T-helper 1 cell treated with Interleukin-12 subunit alpha and Interleukin-12 subunit beta and Interleukin-4 antibody, amounts not matched to agents 30 ng/mL and 1 ng/mL, for 36 hours (primary cell): ENCODE measurements around the gene AGRP. TPM values are rescaled to one million over a fixed set of nuclear protein-coding genes. Genes with fewer than 3 reads are reported as not detected.

Source experiments
- intact Hi-C: fragments of 100-400 bp; cut with micrococcal nuclease; formaldehyde crosslinking; loops from one replicate; pipeline ENCODE4 v1.15.1; 2024
- total RNA-seq: library from RNA; stranded (reverse); gene quantifications from 2 replicates; pipeline ENCODE4 v1.2.3, GENCODE V29; 2022

Gene AGRP
- total RNA-seq, 1 donor from 2014 or later = not detected

- intact Hi-C loops = loop anchor here (1.0 to 5.0 kb wide), 4 partner anchors 19 to 493 kb away; no protein-coding TSS in a partner anchor
Observed at GRCh38 chr16:67446968-67447507, 36.3 kb downstream of the AGRP start.

- intact Hi-C loops = loop anchor here (5.0 kb wide), 1 partner anchor 74 kb away; no protein-coding TSS in a partner anchor
Observed at GRCh38 chr16:67445913-67446907, 37.1 kb downstream of the AGRP start.

GRCh38 chr16:67445441-67445912 lies 37.9 kb downstream of the AGRP start:
- intact Hi-C loops = loop anchor here (5.0 kb wide), 1 partner anchor 73 kb away; no protein-coding TSS in a partner anchor

DNA sequence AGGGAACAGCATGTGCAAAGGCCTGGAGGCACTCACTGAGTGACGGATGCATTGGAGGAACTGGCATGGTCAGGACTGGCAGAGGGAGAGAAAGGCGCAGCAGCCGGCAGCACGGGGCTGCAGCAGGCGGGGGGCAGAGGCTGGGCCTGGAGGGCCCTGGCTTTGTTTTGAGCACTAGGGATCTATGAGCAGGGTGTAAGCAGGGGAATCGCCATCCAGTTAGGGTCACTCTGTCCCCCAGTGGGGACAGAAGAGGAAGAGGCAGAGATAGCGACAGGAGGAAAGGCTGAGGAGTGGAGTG lies 38.3 kb downstream of the AGRP start:
- intact Hi-C loops = loop anchor here (5.0 kb wide), 1 partner anchor 73 kb away; no protein-coding TSS in a partner anchor

GRCh38 chr16:67444259-67445125 lies 38.9 kb downstream of the AGRP start:
- intact Hi-C loops = loop anchor here (5.0 kb wide), 1 partner anchor 72 kb away; no protein-coding TSS in a partner anchor

- intact Hi-C loops = no loop called here
Observed at GRCh38 chr16:67443265-67443664, 40.1 kb downstream of the AGRP start.

DNA sequence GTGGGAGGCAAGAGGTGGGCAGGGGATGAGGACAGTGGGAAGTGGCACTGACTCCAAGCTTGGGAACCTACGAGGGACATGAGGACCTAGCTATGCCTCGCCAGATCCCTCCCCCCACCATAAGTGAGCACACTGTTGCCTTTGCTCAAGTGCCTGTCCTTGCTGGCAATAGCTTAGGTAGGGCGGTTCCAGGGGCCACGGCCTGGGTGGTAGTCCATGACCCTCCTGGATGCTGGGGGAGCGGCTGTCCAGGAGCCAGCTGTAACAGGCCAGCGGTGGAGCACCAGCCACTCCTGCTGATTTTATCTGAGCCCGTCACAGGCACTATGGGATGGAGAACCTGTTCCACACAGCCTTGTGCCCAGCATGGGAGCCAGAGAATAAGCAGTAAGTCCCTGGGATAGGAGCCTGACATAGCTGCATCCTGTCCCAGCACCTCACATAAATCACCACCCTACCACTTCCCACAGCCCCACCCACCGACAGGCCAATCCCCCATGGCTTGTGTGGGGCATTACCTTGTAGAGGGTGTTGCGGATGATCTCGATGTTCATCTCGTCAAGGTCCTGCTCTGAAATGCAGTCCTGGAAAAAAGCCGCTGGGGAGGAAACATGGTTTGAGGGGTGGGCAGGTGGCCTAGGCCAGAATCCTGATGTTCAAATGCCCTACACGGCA lies 40.6 kb downstream of the AGRP start:
- intact Hi-C loops = no loop called here

- intact Hi-C loops = no loop called here
Observed at GRCh38 chr16:67441907-67442306, 41.4 kb downstream of the AGRP start.

GRCh38 chr16:67441271-67441753 lies 42.0 kb downstream of the AGRP start:
- intact Hi-C loops = no loop called here

DNA sequence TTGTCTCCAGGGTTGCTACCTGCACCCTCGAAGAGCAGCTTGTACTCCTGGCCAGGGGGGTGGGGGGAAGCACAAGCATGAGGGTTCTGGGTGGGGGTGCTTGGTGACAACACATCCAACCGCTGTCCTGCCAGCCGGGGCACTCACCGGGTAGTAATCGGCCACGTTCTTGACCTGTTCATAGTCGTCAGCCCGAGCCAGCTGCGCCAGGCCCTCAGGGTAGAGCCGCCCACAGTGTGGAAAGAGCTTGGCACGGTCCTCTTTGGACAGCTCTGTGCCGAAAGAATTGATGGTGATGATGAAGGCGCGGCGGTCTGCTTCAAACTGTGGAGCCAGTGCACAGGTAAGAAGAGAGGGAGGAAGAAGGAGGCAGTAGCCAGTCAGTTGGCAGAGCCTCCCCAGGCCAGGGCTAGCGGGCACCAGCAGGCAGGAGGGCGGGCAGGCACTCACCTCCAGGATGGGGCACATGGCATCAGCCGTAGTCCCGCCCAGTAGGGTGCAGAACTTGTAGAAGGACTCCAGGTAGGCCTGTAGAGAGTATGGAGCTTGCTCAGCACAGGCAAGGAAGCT lies 44.4 kb downstream of the AGRP start:
- intact Hi-C loops = no loop called here

DNA sequence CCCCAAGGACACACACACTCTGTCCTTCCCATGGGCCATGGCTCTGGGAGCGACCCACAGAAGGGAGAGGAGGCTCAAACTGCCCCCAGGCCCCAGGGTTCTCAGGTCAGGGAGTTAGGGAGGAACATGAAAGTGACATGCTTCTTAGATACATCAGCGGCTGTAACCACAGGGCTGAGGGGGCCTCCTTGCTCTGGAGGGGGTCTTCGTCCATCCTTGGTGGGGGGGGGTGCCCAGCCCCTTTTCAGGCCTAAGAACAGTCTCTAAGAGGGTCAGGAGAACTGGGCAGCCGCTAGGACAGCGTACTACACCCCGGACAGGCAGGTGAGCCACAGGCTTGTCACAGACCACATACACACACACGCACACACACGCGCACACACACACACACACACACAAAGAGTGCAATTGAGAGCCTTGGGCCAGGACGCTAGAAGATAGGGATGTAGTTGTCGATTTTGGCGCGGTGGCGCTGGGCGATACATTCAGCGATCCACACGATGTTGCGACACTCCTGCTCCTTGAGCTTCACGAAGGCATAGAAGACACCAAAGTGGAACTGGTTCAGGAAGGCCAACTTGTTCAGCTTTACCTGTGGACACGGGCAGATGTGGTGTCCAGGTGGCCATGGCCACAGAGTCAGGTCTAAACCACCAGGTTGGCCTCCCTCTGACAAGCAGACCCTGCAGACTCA lies 45.1 kb downstream of the AGRP start:
- intact Hi-C loops = no loop called here

DNA sequence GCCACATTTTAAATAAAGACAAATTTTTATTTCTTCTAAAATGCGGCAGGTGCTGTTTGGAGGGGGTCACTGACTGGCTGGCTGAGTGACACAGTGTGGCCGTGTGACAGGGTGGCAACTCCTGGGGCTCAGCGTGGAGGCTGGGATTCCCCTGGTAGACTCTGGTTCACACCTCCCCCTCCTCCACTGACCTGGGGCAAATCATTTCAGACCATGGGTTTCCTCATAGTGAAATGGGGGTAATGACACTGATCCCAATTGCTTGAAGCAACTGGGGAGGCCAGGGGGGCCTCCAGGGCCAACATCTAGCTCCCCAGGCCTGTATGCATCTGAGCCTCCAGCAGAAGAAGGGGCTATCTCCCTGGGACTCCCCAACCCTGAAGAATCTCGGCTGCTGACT lies 45.8 kb downstream of the AGRP start:
- intact Hi-C loops = no loop called here

- intact Hi-C loops = no loop called here
Observed at GRCh38 chr16:67436640-67437193, 46.6 kb downstream of the AGRP start.

DNA sequence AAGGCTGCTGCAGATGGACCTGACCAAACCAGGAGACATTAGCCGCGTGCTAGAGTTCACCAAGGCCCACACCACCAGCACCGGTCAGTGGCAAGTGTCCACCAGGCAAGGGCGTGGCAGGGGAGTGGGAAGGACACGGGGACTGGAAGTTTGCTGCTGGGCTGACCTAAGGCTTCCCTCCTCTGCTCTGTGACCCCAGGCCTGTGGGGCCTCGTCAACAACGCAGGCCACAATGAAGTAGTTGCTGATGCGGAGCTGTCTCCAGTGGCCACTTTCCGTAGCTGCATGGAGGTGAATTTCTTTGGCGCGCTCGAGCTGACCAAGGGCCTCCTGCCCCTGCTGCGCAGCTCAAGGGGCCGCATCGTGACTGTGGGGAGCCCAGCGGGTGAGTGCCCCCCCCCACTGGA lies 47.6 kb downstream of the AGRP start:
- intact Hi-C loops = no loop called here

DNA sequence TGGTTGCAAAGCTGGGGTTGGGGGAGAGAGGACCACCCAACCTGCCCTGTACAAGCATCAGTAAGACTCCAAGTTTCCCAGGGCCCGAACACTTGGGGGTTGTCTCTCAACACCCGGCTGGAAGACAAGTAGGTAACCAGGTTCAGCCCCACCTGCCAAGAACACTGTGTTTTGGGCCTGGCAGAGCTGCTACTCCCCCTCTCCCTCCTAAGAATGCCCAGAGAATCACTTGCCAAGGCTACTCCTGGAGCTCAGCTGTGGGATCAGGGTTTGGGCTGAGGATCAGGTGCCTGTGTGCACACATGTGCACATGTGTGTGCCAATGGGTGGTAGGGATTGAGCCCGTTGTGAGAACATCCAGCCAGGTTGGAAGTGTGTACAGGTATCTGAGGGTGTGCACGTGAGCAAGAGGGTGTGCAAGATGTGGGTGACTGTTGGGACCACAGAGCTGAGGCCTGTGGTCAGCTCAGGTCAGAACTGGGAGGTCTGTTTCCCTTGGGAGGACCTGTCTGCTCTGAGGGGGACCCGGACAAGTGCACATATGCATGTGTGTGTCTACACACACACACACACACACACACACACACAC lies 50.1 kb downstream of the AGRP start:
- intact Hi-C loops = no loop called here
